HG03095 (cell line): ENCODE data around the gene RUNDC3A.

Source experiments
- ATAC-seq: cut with Tn5 transposase; IDR thresholded peaks from one replicate; pipeline ENCODE4 v1.9.1; 2021; ENCODE audit warnings: moderate library complexity; ENCODE audit not compliant: unreplicated experiment

The RUNDC3A gene

DNA sequence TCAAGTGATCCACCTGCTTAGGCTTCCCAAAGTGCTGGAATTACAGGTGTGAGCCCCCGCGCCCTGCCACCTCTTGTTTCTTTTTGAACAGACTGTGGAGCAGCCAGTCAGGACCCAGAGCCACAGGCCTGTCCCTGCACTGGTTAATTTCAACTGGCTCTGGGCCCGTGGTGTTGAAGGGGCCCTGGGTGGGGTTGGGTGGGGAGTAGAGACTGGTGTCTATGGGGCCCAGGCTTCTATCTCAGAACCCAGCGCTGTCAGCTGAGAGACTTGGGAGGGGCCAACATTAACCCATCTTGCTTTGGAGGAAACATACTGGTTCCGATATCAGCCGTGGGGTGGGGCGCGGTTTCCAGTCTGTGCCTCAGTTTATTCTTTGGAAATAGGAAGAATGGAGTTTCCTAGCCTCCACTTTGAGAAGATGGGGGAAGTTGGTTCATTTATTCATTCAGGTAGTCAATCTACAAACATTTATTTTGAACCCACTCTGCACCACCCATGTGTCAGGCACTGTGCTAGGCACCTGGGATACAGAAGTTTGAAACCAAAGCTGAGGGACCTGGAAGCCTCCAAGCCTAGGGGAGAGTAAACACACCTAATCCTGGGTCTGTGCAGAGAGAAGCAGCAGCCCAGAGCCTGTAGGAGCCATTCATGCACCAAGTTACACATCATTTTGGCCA lies 24.9 kb upstream of the RUNDC3A start:
- no peak for ATAC-seq

DNA sequence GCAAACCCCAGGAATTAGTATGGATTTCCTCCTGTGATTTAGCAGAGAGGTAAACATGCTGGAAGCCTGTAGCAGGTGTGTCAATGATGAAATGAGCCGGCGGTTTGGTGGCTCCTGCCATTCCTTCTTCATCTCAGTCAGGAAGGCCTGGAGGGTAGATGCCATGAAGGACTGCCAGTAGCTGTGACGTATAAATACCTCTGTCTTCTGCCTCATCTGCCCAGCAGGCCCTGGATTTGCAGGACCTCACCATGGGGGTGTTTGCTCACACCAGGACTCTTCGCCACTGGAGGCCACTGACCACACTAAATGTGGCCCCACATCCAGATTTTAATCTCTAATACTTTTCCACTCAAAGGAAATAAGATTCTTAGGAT lies 24.4 kb upstream of the RUNDC3A start:
- ATAC-seq: no peak

DNA sequence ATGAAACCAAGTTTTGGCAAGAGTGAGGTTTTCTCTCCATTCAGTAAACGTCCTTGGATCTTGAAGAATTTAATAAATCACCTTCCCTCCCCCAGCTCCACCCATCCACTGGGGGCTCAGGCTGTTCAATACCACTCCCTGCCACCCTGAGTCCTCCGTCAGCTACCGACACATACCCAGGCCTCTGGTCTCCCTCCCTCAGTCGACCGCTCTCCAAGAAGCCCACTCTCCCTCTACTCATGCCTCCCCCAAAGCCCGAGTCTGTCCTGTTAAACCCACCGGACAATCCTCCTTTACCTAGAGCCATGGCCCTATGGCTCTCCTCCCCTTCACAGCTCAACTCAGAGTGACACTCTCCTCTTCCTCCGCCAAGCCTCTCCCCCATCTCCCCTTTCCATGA lies 20.8 kb upstream of the RUNDC3A start:
- no peak for ATAC-seq

DNA sequence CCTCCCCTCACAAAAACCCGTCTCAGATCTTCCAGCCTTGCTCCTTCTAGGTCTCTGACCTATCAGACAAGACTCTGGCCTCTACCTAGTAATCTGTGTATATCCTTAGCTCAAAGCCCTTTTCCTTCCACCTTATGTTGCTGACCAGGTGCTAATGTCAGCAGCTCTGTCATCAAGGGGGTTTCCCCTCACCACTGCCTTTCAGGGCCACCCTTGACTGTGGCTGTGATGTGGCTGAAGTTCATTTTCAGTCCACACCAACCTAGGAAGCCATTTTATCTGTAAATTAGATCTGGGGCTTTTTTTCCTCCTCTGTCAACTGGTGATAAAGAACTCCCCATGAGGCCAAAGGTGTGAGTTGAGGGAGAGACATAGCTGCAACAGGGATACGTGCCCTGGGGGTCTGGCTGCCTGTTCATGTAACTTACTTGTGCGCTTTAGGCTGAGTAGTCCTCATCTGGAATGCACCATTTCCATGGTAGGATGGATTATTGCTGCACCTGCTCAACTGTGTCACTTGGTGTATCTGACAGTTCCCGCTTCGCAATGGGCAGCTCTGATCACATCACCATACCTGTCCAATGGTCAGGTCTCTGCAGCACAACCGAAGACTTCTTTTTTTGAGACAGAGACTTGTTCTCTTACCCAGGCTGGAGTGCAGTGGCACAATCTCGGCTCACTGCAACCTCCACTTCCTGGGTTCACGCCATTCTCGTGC lies 14.7 kb upstream of the RUNDC3A start:
- ATAC-seq: no peak

DNA sequence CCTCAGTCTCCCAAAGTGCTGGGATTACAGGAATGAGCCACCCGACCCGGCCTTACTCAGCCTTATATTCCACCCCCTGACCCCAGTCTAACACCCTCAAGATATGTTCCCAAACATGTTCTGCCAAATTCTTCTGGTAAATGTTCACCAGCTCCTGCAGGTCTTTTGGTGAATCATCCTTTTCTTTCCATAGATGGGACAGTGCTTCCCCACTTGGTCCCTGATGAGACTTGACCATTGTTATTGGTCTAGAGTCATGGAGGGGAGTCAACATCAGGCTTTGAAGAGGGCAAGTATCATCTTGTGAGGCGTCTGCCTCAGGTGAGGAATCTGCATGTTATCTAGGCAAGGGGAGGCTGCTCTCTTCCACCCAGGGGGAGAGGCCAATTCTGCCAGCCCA lies 10.4 kb upstream of the RUNDC3A start:
- ATAC-seq: no peak

DNA sequence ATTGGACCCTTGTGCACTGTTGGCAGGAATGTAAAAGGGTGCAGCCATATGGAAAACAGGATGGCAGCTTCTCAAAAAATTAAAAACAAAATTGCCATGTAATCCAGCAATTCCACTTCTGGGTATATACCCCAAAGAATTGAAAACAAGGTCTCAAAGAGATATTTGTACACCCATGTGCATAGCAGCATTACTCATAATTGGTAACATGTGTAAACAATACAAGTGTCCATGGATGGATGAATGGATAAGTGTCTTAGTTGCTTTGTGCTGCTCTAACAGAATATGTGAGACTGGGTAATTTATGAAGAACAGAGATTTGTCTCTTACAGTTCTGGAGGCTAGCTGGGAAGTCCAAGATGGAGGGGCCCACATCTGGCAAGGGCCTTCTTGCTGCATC lies 3.8 kb upstream of the RUNDC3A start:
- ATAC-seq: no peak

DNA sequence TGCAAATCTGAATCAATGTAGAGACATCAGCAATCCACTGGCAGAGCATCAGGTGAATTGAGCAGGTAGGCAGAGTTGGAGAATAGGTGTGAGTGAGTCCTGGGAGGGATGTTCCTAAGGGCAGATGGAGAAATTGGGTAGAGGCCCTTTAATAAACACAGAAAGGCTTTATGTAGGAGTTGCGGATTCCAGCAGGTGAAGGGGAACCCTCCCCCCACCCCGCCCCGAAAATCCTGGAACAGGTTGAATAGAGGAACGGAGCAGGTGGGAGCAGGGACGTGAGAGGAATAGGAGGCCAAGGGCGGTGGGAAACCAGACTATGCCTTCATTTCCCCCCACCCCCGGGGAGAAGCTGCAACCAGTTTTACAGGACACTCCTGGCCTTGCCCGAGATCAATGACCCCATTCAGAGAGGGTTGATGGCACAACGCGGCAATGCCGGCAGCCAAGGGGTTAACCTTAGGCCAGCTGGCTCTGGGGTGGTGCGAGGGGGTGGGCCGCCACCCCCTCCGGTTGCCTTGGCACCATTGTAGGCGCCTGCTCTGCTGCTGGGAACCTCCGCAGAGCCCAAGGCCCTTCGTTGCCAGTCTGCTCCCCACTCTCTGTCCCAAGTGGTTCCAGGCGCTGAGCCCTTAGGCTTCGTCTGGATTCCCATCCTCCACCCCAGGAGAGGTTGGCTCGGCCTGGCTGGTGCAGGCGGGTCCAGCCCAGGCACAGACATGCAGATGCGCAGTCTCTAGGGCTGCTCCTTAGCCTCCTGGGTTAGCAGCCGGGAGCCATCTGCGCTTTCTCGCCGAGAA lies 814 bp upstream of the RUNDC3A start:
- no peak for ATAC-seq

DNA sequence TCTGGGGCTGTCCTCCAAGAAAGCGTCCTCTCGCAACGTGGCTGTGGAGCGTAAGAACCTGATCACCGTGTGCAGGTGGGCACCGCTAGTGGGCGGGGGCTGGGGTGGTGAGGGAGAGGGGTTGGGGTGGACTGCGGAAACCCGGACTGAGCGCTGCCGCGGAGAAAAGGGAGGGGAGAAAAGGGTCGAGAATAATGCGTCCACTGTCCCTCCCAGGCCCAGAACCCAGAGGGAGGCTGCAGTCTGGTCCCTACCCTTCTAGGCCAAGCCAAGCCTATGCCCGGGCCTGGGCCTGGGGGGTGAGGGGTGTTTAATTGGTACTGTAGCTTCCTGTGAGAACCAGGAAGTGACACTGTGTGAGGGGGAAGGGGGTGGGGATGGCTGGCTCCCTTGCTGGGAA lies 464 bp downstream of the RUNDC3A start:
- ATAC-seq: no peak

DNA sequence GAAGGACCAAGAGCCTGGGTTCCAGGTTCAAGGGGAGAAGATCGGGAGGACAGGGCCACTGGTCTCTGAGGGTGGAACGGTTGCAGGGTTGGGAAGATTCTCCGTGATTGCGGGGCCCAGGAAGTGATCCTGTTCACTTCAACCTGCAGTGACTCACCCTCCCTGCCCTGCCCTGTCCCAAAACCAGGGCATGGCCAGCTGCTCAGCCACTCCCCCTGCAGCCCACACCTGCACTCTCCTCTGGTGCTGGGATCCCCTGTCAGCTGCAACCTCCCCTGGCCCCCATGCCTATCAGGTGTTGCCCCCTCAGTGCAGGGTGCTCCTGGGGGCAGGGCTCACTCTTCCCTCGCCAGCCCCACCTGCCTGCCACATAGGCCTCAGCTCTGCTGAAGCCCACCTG lies 1.1 kb downstream of the RUNDC3A start:
- no peak for ATAC-seq

DNA sequence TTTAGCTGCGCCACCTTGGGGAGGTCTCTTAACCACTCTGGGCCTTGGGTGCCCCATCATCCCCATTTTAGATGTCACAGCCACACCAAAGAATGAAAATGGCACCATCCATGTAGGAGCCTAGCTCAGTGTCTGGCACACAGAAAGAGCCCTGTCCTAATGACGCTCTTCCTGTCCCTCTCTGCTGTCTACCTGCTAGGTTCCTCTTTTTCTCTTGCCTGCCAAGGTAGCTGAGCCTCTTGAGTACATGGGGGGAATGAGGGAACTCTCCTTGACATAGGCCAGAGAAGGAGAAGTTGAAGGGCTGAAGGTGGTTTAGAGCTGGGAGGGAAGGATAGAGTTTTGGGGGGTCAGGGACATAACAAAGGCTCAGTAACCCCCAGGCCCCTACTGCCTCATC lies 1.8 kb downstream of the RUNDC3A start:
- ATAC-seq: no peak

DNA sequence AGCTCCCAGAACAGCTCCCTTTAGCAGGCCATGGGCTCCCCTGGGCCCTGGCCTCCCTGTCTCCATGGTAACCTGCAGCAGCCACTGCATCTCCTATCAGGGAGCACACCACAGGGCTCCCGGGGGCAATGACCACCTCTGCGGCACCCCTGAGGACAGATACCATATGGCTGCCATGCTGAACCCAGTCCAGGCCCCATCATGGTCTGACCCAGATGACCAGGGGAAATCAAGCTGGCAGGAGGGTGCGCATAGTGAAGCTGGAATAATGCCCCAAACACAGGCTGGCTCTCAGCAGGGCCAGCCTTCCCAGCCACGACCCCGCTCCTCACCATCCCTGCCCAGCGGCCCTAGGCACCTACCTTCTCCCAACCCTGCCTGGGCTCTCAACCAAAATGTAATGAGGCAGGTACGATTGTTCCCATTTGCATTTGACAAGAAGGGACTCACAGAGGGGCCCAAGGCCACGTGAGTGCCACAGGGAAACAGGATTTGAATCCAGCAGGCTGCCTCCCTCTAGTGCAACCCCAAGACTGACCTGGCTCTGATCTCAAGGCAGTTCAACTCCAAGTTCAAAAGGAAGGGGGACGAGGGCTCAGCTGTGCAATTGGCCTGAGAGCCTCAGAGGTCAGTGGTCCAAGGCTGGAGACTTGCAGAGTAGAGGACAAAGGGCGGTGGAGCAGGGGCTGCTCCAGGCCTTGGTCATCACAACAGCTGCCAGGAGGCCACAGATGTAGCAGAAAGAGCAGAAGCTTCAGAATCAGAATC lies 2.4 kb downstream of the RUNDC3A start:
- no peak for ATAC-seq

DNA sequence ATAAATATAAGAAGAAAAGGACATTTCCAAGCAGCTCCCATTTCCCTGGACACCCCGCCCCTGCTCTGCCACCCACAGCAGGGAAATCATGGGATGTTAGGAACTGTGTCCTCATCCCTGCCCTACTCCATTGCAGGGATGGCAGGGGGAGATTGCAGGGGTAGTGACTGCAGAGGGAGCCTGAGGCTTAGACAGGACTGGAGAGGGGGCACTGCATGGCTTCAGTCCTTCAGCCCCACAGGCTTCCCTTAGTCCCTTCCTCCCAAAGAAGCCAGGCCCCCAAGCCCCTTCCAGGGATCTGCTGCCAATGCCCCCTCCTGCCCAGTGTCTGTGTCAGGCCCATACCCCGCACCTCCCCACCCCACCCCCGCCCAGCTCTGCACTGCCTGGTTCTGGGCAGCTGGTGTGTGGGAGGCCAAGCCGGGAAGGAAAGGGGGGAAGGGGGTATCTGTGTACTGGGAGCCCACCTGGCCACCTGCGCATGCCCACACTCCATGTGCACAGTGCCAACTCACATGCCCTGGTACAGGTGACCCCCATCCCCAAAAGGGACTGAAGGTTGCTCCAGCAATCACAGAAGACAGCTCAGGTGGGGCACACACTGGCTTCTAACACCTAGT lies 3.3 kb downstream of the RUNDC3A start:
- no peak for ATAC-seq

DNA sequence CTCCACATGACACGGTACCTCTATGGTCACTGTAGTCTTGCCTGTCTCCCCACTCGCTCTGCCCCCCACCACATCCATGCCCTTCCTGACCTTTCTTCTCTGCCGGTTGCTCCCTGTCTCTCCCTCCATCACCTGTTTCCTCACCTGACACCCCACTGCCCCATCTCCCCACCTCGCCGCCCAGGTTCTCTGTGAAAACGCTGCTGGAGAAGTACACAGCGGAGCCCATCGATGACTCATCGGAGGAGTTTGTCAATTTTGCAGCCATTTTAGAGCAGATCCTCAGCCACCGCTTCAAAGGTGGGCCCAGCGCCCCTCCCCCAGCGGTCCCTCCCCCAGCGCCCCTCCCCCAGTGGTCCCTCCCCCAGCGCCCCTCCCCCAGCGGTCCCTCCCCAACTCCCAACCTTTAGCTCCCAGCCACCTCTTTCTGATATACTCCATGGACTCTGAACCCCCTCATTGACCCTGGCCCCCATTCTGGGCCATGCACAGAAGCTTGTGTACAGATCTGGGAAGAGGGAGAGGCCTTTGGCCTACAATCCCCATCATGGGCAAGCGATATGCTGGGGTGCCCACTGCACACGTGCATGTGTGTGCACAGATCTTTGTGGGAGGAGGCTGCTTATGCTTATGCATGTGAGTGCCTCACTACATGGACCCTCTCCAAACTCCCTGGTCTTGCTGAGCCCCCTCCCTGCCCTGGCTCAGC lies 4.1 kb downstream of the RUNDC3A start:
- ATAC-seq: no peak

DNA sequence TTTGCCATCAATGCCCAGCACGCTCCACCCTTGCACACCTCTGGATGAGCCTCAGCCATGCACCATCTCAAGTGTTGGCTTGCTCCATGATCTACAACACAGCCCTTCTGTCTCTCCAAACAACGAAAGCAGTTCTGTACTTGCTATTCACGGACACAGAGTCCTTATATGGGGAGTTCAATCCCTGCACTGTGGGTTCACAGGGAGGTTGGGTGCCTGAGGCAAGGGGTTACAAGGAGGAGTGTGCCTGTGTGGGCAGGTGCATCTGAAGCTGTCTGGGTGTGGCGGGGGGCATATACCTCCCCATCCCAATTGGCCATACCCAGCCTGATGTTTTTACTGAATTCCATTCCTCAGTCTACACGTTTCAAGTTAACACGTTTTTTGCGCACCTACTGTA lies 5.6 kb downstream of the RUNDC3A start:
- ATAC-seq: no peak

DNA sequence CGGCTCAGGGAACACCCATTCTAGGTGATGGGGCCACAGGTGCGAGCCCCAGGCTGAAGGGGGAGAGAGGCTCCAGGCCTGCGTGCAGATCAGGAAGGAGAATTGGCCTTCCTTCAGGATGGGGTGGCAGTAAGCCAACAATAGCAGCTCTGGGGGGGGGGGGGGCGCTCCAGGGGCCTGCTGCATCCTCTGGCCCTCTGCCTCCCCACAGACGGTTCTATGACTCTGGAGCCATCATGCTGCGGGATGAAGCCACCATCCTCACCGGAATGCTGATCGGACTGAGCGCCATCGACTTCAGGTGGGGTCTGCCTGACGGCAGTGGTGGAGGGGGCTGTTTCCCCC lies 6.1 kb downstream of the RUNDC3A start:
- ATAC-seq: no peak

DNA sequence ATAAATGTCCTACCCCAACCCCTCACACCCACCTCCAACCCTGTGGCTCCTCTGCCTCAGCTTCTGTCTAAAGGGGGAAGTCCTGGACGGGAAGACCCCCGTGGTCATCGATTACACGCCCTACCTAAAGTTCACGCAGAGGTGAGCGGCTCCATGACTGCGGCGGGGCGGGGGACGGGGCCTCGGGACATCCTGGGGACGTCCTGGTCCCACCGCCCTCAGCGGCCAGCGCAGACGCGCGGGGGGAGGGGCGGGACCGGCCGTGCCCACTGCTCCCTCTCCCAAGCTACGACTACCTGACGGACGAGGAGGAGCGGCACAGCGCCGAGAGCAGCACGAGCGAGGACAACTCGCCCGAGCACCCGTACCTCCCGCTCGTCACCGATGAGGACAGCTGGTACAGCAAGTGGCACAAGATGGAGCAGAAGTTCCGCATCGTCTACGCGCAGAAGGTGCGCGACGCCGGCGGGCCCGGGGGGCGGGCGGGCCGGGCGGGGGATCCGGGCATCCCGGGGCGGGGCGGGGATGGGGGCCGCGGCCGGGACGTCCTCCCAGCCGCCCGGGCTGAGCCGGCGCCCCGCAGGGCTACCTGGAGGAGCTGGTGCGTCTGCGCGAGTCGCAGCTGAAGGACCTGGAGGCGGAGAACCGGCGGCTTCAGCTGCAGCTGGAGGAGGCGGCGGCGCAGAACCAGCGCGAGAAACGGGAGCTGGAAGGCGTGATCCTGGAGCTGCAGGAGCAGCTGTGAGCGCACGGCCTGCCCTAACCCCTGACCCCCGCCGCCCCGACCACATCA lies 6.7 kb downstream of the RUNDC3A start:
- ATAC-seq: no peak

DNA sequence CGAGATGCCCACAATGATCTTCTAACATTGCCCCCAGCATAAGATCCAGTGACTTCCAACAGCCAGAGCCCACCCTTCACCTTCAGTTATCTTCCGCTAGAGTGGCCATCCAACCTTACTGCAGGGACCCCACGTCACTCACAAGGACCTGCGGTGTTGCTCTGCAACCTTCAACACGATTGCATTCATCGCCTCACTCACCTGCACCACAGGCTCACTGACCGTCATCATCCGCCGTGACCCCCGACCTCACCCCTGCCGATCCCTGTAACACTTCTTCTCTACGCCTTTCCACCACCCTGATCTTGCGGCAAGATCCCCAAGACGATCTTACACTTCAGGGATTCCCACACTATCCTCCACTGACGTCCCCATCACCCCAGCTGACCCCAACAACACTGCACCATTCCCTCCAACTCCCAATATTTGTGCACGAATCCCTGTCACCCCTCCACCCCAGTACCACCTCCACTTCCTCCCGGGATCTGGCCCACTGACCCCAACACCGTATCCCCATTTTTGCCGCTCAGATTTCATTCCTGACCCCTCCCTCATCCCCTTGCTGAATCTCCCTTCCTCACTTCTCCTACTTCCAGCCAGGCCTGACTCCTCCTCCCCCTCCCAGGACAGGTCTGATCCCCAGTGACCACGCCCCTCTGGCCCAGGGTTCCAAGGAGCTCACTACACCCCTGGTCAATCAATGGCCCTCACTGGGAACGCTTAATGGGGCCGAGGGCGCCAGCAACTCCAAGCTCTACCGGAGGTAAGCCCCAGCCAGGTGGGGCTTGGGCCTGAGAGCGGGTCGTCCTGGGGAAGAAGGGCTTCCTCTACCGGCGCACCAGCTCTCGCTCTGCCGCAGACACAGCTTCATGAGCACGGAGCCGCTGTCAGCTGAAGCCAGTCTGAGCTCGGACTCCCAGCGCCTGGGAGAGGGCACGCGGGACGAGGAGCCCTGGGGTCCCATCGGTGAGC lies 7.6 kb downstream of the RUNDC3A start:
- ATAC-seq: no peak

DNA sequence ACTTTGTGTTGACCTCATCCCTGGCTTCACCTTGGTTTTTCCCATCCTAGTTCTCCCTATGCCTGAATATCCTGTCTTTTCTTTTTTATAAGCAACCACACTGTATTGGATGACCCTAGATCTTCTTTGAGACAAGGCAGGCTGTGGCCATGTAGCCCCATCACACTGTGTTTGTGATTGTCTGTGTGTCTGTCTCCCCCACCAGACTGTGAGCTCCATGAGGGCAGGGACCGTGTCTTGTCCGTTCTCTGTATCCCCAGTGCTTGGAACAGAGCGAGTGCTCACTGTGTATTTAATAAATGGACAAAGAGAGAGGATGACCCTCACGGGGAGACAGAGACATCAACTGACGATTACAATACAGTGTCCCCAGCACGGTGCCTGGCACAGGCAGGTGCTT lies 9.1 kb downstream of the RUNDC3A start:
- no peak for ATAC-seq
